Transverse colon (tissue), 4 donors: ENCODE measurements around the gene CAPN1. TPM values are rescaled to one million over a fixed set of nuclear protein-coding genes. Genes with fewer than 3 reads are reported as not detected.

Source experiments
- DNase-seq: peaks from one replicate; pipeline ENCODE4 v3.0.0-alpha.2; 2019
- H3K27ac ChIP-seq, 4 donors: fragments of 200-600 bp; sonication (generic); 2 replicates each; pipeline ENCODE4 v1.5.1; 2016 to 2018; ENCODE audit warnings: inconsistent platforms in 4 of 4
- H3K27me3 ChIP-seq: fragments of 200-600 bp; sonication (generic); 2 replicates; pipeline ENCODE4 v1.5.1; 2017; ENCODE audit warnings: inconsistent platforms
- H3K36me3 ChIP-seq, 4 donors: fragments of 200-600 bp; sonication (generic); 2 replicates each; pipeline ENCODE4 v1.5.1; 2017 to 2019; ENCODE audit warnings: inconsistent platforms in 4 of 4
- H3K4me1 ChIP-seq, 4 donors: fragments of 200-600 bp; sonication (generic); 2 replicates each; pipeline ENCODE4 v1.5.1; 2017 to 2020; ENCODE audit warnings: inconsistent platforms in 4 of 4
- H3K4me3 ChIP-seq, 4 donors: fragments of 200-600 bp; sonication (generic); 1 replicate in 1 of 4; 2 replicates in 3 of 4; pipeline versions ENCODE4 v1.5.1 to v1.6.1; 2017 to 2019; ENCODE audit warnings: inconsistent platforms in 4 of 4
- H3K9me3 ChIP-seq, 2 donors: fragments of 200-600 bp; sonication (generic); 2 replicates each; pipeline ENCODE4 v1.5.1; 2017 to 2019; ENCODE audit warnings: inconsistent platforms in 2 of 2
- EP300 ChIP-seq: sonication (generic); formaldehyde crosslinking; IDR thresholded peaks from one replicate; pipeline ENCODE4 v1.6.1; 2017; ENCODE audit warnings: antibody characterized with exemption, low read depth
- POLR2A ChIP-seq: fragments of 450-650 bp; IDR thresholded peaks from one replicate; pipeline ENCODE4 v1.6.1; 2016; ENCODE audit warnings: antibody characterized with exemption, mild to moderate bottlenecking, moderate library complexity
- POLR2AphosphoS5 ChIP-seq, 3 donors: sonication (generic); formaldehyde crosslinking; IDR thresholded peaks; one replicate each; pipeline ENCODE4 v1.6.1; 2016; ENCODE audit warnings: antibody characterized with exemption in 3 of 3
- WGBS, 2 donors: methylation state at CpG; one replicate each; pipeline ENCODE4 v1.1.5; 2018; ENCODE audit warnings: low coverage in 1 of 2; 5-methylcytosine and 5-hydroxymethylcytosine counted together
- in situ Hi-C, 4 donors: fragments of 200-750 bp; cut with MboI; loops; one replicate each; pipeline versions ENCODE4 v1.15.0 to v1.15.1; 2017; ENCODE audit warnings: low sequenced_read_pairs in 3 of 4, low pct_ligation_motif_present in 1 of 4, low pct_unique_long_range_greater_than_20kb in 1 of 4
- intact Hi-C: fragments of 100-400 bp; cut with DNase I; formaldehyde crosslinking; loops from one replicate; pipeline ENCODE4 v1.15.1; 2023; ENCODE audit warnings: low total_unique reads
- small RNA-seq, 4 donors: library from RNA; depleted of rRNA; stranded (forward); fragments of <200 nt; gene quantifications; one replicate each; pipeline ENCODE3, GENCODE V24; 2016
- total RNA-seq, 4 donors: library from RNA; depleted of rRNA; stranded (reverse); fragments of >200 nt; gene quantifications; one replicate each; pipeline ENCODE4 v1.1.0, GENCODE V29; 2016
- TF ChIP-seq, protein P1 (sequence below), 5 experiments: fragments of 200-600 bp in 3 of 5; fragments of 450-650 bp in 2 of 5; sonication (generic) in 3 of 5; IDR thresholded peaks; 1 replicate in 2 of 5; 2 replicates in 3 of 5; pipeline ENCODE4 v1.5.1; 2016 to 2017; ENCODE audit warnings: antibody characterized with exemption in 5 of 5, inconsistent platforms in 3 of 5, mild to moderate bottlenecking in 2 of 5, moderate library complexity in 1 of 5

CAPN1 gene
- total RNA-seq, 4 donors from 2014 or later: 211 to 1,179 (median 376) TPM

DNA sequence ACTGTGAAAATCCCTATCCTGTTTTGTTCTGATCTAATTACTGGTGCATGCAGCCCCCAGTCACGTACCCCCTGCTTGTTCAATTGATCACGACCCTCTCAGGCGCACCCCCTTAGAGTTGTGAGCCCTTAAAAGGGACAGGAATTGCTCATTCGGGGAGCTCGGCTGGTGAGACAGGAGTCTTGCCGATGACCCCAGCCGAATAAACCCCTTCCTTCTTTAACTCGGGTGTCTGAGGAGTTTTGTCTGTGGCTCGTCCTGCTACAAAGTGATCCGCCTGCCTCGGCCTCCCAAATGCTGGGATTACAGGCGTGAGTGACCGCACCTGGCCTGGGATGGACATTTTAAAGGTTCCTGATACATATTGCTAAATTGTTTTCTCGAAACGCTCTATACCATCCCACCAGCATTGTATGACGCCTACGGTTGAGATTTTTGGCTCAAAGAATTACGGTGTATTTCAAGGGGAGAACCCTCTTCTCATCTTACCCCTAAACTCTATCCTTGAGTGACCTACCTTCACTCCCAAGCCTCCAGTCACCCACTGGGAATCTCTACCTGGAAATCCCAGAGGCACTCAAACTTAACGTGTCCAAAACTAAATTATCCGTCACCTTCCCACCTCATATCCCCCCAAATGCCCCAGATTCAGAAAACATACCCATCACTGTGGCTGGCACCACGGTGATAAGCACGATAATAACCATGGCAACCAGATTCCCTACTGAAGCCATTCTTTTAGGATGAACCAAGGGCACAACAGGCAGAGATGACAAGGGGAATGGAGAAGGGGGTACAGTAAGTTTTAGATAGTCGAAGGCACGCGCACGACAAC lies 79.2 kb downstream of the CAPN1 start:
- no peak for DNase-seq
- in situ Hi-C loops: no loop called here
- Histone ChIP-seq H3K4me1 (peaks cover 7 to 17% (median 11%) of the 10 kb centered on the region in 4 donors), H3K36me3 (no peaks in the 10 kb centered on the region), H3K27me3 (no peaks in the 10 kb centered on the region), H3K27ac (peak overlapping the region; percentile 86 to 97 (median 92)), H3K4me3 (peak overlapping the region; percentile 52 to 73 (median 62)), H3K9me3 (no peaks in the 10 kb centered on the region)
- 66 to 76% methylated on average over 8 to 26 of the region's 26 CpGs for WGBS, 2 donors
- intact Hi-C loops: no loop called here
- TF ChIP-seq, protein P1, sequence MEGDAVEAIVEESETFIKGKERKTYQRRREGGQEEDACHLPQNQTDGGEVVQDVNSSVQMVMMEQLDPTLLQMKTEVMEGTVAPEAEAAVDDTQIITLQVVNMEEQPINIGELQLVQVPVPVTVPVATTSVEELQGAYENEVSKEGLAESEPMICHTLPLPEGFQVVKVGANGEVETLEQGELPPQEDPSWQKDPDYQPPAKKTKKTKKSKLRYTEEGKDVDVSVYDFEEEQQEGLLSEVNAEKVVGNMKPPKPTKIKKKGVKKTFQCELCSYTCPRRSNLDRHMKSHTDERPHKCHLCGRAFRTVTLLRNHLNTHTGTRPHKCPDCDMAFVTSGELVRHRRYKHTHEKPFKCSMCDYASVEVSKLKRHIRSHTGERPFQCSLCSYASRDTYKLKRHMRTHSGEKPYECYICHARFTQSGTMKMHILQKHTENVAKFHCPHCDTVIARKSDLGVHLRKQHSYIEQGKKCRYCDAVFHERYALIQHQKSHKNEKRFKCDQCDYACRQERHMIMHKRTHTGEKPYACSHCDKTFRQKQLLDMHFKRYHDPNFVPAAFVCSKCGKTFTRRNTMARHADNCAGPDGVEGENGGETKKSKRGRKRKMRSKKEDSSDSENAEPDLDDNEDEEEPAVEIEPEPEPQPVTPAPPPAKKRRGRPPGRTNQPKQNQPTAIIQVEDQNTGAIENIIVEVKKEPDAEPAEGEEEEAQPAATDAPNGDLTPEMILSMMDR (IDR thresholded peaks at IDR 0.05): no peak
- TF ChIP-seq POLR2A (no peak), POLR2AphosphoS5 (IDR thresholded peaks at IDR 0.05) (no peak), EP300 (no peak)

Small RNAs within 50 kb of the gene (small RNA-seq; reads per million reads assigned to genes)
- 0 reads per million in 4 donors for gene HIGD1AP10
- gene PDCL2P2: 0 reads per million in 4 donors
- 0.35 to 0.83 (median 0.46) reads per million in 4 donors for gene RNU2-23P

Other genes starting within 250 kb of the CAPN1 start
- 1 to 10 TPM in 1 of 4 donors, not detected in 3; 6.0 TPM for gene GPHA2, start 246.0 kb upstream of the CAPN1 start, total RNA-seq
- not detected for gene MAJIN, start 209.8 kb upstream of the CAPN1 start, total RNA-seq
- 10 to 100 TPM in 3 of 4 donors, 1 to 10 TPM in 1; 4.0 to 13.9 (median 11.2) TPM for gene BATF2, start 185.0 kb upstream of the CAPN1 start, total RNA-seq
- 100 to 1,000 TPM in 1 of 4 donors, 10 to 100 TPM in 3; 28.4 to 147 (median 85.8) TPM for gene ARL2, start 167.8 kb upstream of the CAPN1 start, total RNA-seq
- 10 to 100 TPM in 3 of 4 donors, 1 to 10 TPM in 1; 1.9 to 53.3 (median 35.9) TPM for gene SNX15, start 154.5 kb upstream of the CAPN1 start, total RNA-seq
- 100 to 1,000 TPM in 1 of 4 donors, 10 to 100 TPM in 2, 1 to 10 TPM in 1; 3.7 to 105 (median 12.9) TPM for gene SAC3D1, start 140.7 kb upstream of the CAPN1 start, total RNA-seq
- gene NAALADL1, start 123.4 kb upstream of the CAPN1 start, total RNA-seq: 100 to 1,000 TPM in 1 of 4 donors, 10 to 100 TPM in 2, not detected in 1; 13.8 to 105 (median 75.6) TPM
- 1 to 10 TPM in 3 of 4 donors, not detected in 1; 1.9 to 2.6 (median 2.5) TPM for gene CDCA5, start 97.9 kb upstream of the CAPN1 start, total RNA-seq
- gene ZFPL1, start 97.7 kb upstream of the CAPN1 start, total RNA-seq: 100 to 1,000 TPM in 1 of 4 donors, 10 to 100 TPM in 3; 44.5 to 105 (median 64.2) TPM
- 100 to 1,000 TPM; 252 to 560 (median 437) TPM for gene VPS51, start 85.7 kb upstream of the CAPN1 start, total RNA-seq
- 10 to 100 TPM; 29.4 to 59.5 (median 42.3) TPM for gene TM7SF2, start 70.1 kb upstream of the CAPN1 start, total RNA-seq
- gene ZNHIT2, start 64.2 kb upstream of the CAPN1 start, total RNA-seq: 10 to 100 TPM in 3 of 4 donors, 1 to 10 TPM in 1; 9.6 to 40.8 (median 12.2) TPM
- gene FAU, start 59.8 kb upstream of the CAPN1 start, total RNA-seq: 100 to 1,000 TPM; 594 to 986 (median 662) TPM
- 100 to 1,000 TPM in 1 of 4 donors, 10 to 100 TPM in 3; 10.5 to 119 (median 60.9) TPM for gene MRPL49, start 59.6 kb upstream of the CAPN1 start, total RNA-seq
- gene SYVN1, start 47.4 kb upstream of the CAPN1 start, total RNA-seq: 10 to 100 TPM; 20.5 to 72.6 (median 51.9) TPM
- gene SPDYC, start 11.7 kb upstream of the CAPN1 start, total RNA-seq: not detected
- gene POLA2, start 80.0 kb downstream of the CAPN1 start, total RNA-seq: 10 to 100 TPM in 1 of 4 donors, 1 to 10 TPM in 3; 3.0 to 17.5 (median 6.2) TPM
- 10 to 100 TPM in 3 of 4 donors, 1 to 10 TPM in 1; 9.1 to 22.7 (median 14.5) TPM for gene CDC42EP2, start 132.9 kb downstream of the CAPN1 start, total RNA-seq
- 10 to 100 TPM; 29.1 to 50.9 (median 37.6) TPM for gene DPF2, start 151.9 kb downstream of the CAPN1 start, total RNA-seq
- gene TIGD3, start 172.8 kb downstream of the CAPN1 start, total RNA-seq: 1 to 10 TPM in 1 of 4 donors, under 1 TPM in 2, not detected in 1; 0.48 to 3.0 (median 0.75) TPM
- gene SLC25A45, start 200.7 kb downstream of the CAPN1 start, total RNA-seq: 1 to 10 TPM; 2.2 to 5.6 (median 5.2) TPM
- gene FRMD8, start 204.7 kb downstream of the CAPN1 start, total RNA-seq: 100 to 1,000 TPM in 3 of 4 donors, 10 to 100 TPM in 1; 64.3 to 164 (median 128) TPM
- 100 to 1,000 TPM; 370 to 782 (median 680) TPM for gene NEAT1, start 240.9 kb downstream of the CAPN1 start, total RNA-seq